Measurements from ENCODE around the gene NDUFS1. TPM values are rescaled to one million over a fixed set of nuclear protein-coding genes. Genes with fewer than 3 reads are reported as not detected.

The NDUFS1 gene
- polyA plus RNA-seq, 4 donors, result 61.0 to 81.6 (median 77.6) TPM

DNA sequence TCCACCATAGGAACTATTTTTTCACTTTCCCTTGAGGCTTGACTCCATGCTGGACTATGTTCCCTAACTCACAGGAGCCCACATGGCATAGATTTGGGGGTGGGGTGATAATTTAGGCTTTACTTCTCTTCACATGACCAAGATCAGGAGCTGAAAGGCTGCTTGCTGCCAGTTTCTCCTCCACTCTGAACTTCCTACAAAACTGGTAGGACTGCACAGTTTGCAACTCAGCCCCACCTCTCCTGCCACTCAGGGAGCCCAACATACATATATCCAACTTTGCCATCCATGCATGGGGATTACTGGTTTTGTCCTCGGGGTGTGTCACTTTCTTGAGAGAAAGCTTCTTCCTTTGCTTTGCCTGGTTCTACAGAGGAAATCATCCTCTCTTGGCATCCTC lies 87.4 kb downstream of the NDUFS1 start:
- DNase-seq (ENCODE audit: low read depth in 4 of 4, low spot score in 2 of 4), result no peak

DNA sequence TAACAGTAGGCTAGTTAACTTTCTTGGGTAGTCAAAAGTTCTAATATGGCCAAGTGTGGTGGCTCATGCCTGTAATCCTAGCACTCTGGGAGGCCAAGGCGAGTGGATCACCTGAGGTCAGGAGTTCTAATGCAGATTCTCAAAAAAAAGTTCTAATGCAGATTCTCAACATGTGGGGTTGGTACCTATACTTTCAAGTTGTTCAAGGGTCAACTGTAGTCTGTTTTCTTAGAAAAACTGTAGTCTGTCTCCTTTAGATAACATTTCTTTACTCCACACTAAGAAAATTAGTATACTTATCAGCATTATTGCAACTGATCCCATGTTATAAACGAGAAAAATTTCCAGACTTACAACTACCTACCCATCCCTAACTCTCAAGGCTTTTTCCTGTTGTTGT lies 89.8 kb downstream of the NDUFS1 start:
- DNase-seq (ENCODE audit: low read depth in 4 of 4, low spot score in 2 of 4), result no peak

DNA sequence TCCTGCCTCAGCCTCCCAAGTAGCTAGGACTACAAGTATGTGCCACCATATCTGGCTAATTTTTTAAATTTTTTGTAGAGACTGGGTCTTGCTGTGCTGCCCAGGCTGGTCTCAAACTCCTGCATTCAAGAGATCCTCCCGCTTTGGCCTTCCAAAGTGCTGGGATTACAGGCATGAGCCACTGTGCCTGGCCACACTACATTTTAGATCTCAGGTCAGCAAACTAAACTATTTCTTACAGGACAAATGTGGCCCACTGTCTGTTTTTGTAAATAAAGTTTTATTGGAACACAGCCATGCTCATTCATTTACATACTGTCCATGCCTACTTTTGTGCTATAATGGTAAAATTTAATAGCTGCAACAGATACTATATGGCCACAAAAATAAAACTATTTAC lies 91.0 kb downstream of the NDUFS1 start:
- no peak for DNase-seq (ENCODE audit: low read depth in 4 of 4, low spot score in 2 of 4)

Other genes with a start within 250 kb of the NDUFS1 start
- gene INO80D, start 73.3 kb downstream of the NDUFS1 start, polyA plus RNA-seq (ENCODE audit: insufficient read length in 4 of 4), result 10 to 100 TPM in 2 of 4 donors, 1 to 10 TPM in 2; 7.8 to 13.0 (median 9.3) TPM
- gene EEF1B2, start 451 bp upstream of the NDUFS1 start, polyA plus RNA-seq (ENCODE audit: insufficient read length in 4 of 4), result 100 to 1,000 TPM; 580 to 667 (median 600) TPM
- 10 to 100 TPM in 2 of 4 donors, 1 to 10 TPM in 2; 9.1 to 13.8 (median 10.1) TPM for gene ZDBF2, start 115.2 kb upstream of the NDUFS1 start, polyA plus RNA-seq (ENCODE audit: insufficient read length in 4 of 4)